ENCODE measurements around the gene RABGAP1. TPM values are rescaled to one million over a fixed set of nuclear protein-coding genes. Genes with fewer than 3 reads are reported as not detected.

Gene RABGAP1
- total and polyA plus RNA-seq, 10 of the 15 experiments (the other 5 are each of a cell fraction or from before 2014, with no cell fraction given) = 2.6 to 31.6 (median 12.5) TPM

DNA sequence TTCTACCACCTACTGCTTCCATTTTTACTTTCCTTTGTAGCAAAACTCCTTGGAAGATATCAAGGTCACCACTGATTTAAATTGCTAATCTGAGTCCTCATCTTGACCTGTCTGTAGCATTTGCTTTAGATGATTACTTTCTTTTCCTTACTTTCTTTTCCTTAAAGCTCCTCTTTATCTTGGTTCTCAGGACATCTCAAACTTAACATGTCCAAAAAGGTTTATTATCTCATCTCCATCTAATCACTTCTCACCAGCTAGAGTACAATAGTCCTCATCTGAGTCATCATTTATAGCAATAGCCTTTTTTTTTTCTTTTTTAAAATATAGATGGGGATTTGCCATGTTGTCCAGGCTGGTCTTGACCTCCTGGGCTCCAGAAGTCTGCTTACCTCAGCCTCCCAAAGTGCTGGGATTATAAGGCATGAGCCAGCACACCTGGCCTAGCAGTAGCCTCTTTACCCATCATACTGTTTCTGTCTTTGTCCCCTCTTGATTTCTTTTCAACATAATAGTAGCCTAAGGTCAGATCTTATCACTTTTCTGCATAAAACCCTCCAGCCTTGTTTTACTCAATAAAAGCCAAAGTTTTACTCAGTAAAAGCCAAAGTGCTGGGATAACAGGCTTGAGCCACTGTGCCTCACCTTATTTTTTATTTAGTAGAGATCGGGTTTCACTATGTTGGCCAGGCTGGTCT, 59.7 kb downstream of the RABGAP1 start:
- Histone ChIP-seq H3K79me2 (ENCODE audit: control insufficient read depth, insufficient read depth, low read length) (no peaks in the 10 kb centered on the region), H3K9ac (ENCODE audit: control insufficient read depth, insufficient read depth, low read length) (no peak overlapping the region), H3K4me1 (ENCODE audit: control insufficient read depth, insufficient read depth, low read length) (no peaks in the 10 kb centered on the region), H3K4me2 (ENCODE audit: control insufficient read depth, insufficient read depth) (no peak overlapping the region), H3K27me3 (replicated peaks in 1 of 2; ENCODE audit: control insufficient read depth in 2 of 2, insufficient read depth in 2 of 2, low read length in 1 of 2) (no peaks in the 10 kb centered on the region), H3K9me3 (replicated peaks; ENCODE audit: control insufficient read depth, insufficient read depth, low read length) (no peaks in the 10 kb centered on the region), H3K36me3 (ENCODE audit: control insufficient read depth in 2 of 2, insufficient read depth in 2 of 2, low read length in 1 of 2) (peaks cover 0 to 15% of the 10 kb centered on the region in 2 experiments; a peak in 3 of 4 replicates), H4K20me1 (ENCODE audit: control insufficient read depth, insufficient read depth) (no peaks in the 10 kb centered on the region), H2AFZ (ENCODE audit: control insufficient read depth, low read depth, low read length) (no peak overlapping the region), H3K4me3 (no peak overlapping the region), H3K27ac (ENCODE audit: control insufficient read depth, insufficient read depth) (no peak overlapping the region)
- TF ChIP-seq REST (IDR thresholded peaks at IDR 0.05; ENCODE audit: low read depth, low read length) (no peak), YBX1 (IDR thresholded peaks at IDR 0.05) (no peak), PRDM15 (CRISPR knock-in tag; IDR thresholded peaks at IDR 0.05) (no peak), EZH2 (IDR thresholded peaks at IDR 0.05; ENCODE audit: borderline replicate concordance, control insufficient read depth, low read depth, low read length) (no peak), HCFC1 (IDR thresholded peaks at IDR 0.05; ENCODE audit: low read length) (no peak), SMC3 (IDR thresholded peaks at IDR 0.05; ENCODE audit: borderline replicate concordance, low read length) (no peak), BCL11A (IDR thresholded peaks at IDR 0.05; ENCODE audit: low read depth, low read length) (no peak), ZNF622 (IDR thresholded peaks at IDR 0.05) (no peak), CBX3 (IDR thresholded peaks at IDR 0.05; ENCODE audit: borderline replicate concordance, low read depth) (no peak)
- TF ChIP-seq, protein P1, sequence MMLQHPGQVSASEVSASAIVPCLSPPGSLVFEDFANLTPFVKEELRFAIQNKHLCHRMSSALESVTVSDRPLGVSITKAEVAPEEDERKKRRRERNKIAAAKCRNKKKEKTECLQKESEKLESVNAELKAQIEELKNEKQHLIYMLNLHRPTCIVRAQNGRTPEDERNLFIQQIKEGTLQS (IDR thresholded peaks at IDR 0.05; ENCODE audit: borderline replicate concordance, extremely low read depth, low read depth, low read length) = no peak
- TF ChIP-seq, protein P2, sequence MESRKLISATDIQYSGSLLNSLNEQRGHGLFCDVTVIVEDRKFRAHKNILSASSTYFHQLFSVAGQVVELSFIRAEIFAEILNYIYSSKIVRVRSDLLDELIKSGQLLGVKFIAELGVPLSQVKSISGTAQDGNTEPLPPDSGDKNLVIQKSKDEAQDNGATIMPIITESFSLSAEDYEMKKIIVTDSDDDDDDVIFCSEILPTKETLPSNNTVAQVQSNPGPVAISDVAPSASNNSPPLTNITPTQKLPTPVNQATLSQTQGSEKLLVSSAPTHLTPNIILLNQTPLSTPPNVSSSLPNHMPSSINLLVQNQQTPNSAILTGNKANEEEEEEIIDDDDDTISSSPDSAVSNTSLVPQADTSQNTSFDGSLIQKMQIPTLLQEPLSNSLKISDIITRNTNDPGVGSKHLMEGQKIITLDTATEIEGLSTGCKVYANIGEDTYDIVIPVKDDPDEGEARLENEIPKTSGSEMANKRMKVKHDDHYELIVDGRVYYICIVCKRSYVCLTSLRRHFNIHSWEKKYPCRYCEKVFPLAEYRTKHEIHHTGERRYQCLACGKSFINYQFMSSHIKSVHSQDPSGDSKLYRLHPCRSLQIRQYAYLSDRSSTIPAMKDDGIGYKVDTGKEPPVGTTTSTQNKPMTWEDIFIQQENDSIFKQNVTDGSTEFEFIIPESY (IDR thresholded peaks at IDR 0.05) = no peak
- no TSS peak for BruUV-seq (replicated peaks)
- WGBS (ENCODE audit: insufficient coverage, insufficient replicate concordance, low lambda C conversion rate, missing lambda C conversion rate) = 100% methylated on average over 1 of the region's 1 CpG
- ChIA-PET CTCF (interaction anchor here (0.9 kb wide), 1 partner anchor 349 kb away, joined by 3 read pairs; no protein-coding TSS in a partner anchor), SMC1A (ENCODE audit: uncharacterized antibody, unreplicated experiment) (interaction anchor here (0.6 to 1.0 kb wide), 3 partner anchors 103 to 1455 kb away, joined by 3 to 4 read pairs (median 4); no protein-coding TSS in a partner anchor), POLR2A (interaction anchor here (0.6 kb wide), 1 partner anchor 65 kb away, joined by 3 read pairs; no protein-coding TSS in a partner anchor), RAD21 (ENCODE audit: unreplicated experiment) (interaction anchor here (1.0 kb wide), 1 partner anchor 9 kb away, joined by 3 read pairs; no protein-coding TSS in a partner anchor)
- DNase-seq (ENCODE audit: low read depth, low spot score) (no peak), FAIRE-seq (peak; percentile 44), ATAC-seq (no peak)
- intact Hi-C loops (cut with micrococcal nuclease; ENCODE audit: unreplicated experiment) = no loop called here
- in situ Hi-C loops (cut with MboI) = no loop called here
